ENCODE measurements around the gene CDCP2.

CDCP2 gene

GRCh38 chr1:54091666-54092065 lies 61.1 kb downstream of the CDCP2 start:
- TF ChIP-seq CTCF (IDR thresholded peaks at IDR 0.05; ENCODE audit: control extremely low read depth, extremely low read depth, low read depth, missing control alignments), result no peak
- ChIA-PET POLR2A (no interaction called here), CTCF (interaction anchor here (1.6 kb wide), 1 partner anchor 18 kb away, joined by 4 read pairs; no protein-coding TSS in a partner anchor)
- no peak for DNase-seq (ENCODE audit: extremely low spot score)

- ChIA-PET POLR2A (no interaction called here), CTCF (interaction anchor here (3.0 kb wide), 1 partner anchor 7 kb away, joined by 20 read pairs; no protein-coding TSS in a partner anchor)
- TF ChIP-seq CTCF (IDR thresholded peaks at IDR 0.05; ENCODE audit: control extremely low read depth, extremely low read depth, low read depth, missing control alignments), result no peak
- DNase-seq (ENCODE audit: extremely low spot score), result no peak
These were observed 64.4 kb downstream of the CDCP2 start for GRCh38 chr1:54088385-54088784.

- CTCF ChIA-PET, result interaction anchor here (1.0 to 2.3 kb wide), 3 partner anchors 9 to 17 kb away, joined by 3 to 7 read pairs (median 3); no protein-coding TSS in a partner anchor
- POLR2A ChIA-PET, result no interaction called here
These were observed 66.0 kb downstream of the CDCP2 start for GRCh38 chr1:54086754-54087153.

GRCh38 chr1:54084794-54085193 lies 68.0 kb downstream of the CDCP2 start:
- no peak for DNase-seq (ENCODE audit: extremely low spot score)
- TF ChIP-seq CTCF (IDR thresholded peaks at IDR 0.05; ENCODE audit: control extremely low read depth, extremely low read depth, low read depth, missing control alignments), result no peak
- POLR2A ChIA-PET, result no interaction called here
- CTCF ChIA-PET, result interaction anchor here (0.9 to 1.6 kb wide), 2 partner anchors 14 to 405 kb away, joined by 3 to 5 read pairs; no protein-coding TSS in a partner anchor

More at GRCh38 chr1:54086754-54087153, 66.0 kb downstream of the CDCP2 start:
- DNase-seq (ENCODE audit: extremely low spot score), result no peak
- TF ChIP-seq CTCF (IDR thresholded peaks at IDR 0.05; ENCODE audit: control extremely low read depth, extremely low read depth, low read depth, missing control alignments), result no peak

All from GM10248 (cell line).